ENCODE data around the gene BLOC1S5.

The BLOC1S5 gene

GRCh38 chr6:8063761-8064637, at the start of gene BLOC1S5:
BLOC1S5 (minus strand) TSS chr6:8064389; CDS start chr6:8064376, 13 bp downstream.
- DNase-seq: peak; percentile 96

GRCh38 chr6:8113131-8113654, 49.0 kb upstream of the BLOC1S5 start:
- no peak for DNase-seq

- DNase-seq: no peak
Observed at GRCh38 chr6:8110725-8111124, 46.5 kb upstream of the BLOC1S5 start.

- no peak for DNase-seq
Observed at GRCh38 chr6:8110117-8110721, 46.0 kb upstream of the BLOC1S5 start.

GRCh38 chr6:8108759-8109539, 44.8 kb upstream of the BLOC1S5 start:
- DNase-seq: no peak

GRCh38 chr6:8108031-8108660, 44.0 kb upstream of the BLOC1S5 start:
- DNase-seq: no peak

GRCh38 chr6:8105791-8106190, 41.6 kb upstream of the BLOC1S5 start:
- DNase-seq: no peak

GRCh38 chr6:8103726-8104125, 39.5 kb upstream of the BLOC1S5 start:
- DNase-seq: no peak

- DNase-seq: peak; percentile 98
Observed at GRCh38 chr6:8102122-8102958, 38.2 kb upstream of the BLOC1S5 start, which contains the start of gene EEF1E1. EEF1E1 (minus strand) TSS chr6:8102548; CDS start chr6:8102521, 27 bp downstream.

- no peak for DNase-seq
Observed at GRCh38 chr6:8100159-8100854, 36.1 kb upstream of the BLOC1S5 start.

GRCh38 chr6:8090650-8091049, 26.5 kb upstream of the BLOC1S5 start:
- no peak for DNase-seq

- no peak for DNase-seq
Observed at GRCh38 chr6:8088886-8089285, 24.7 kb upstream of the BLOC1S5 start.

GRCh38 chr6:8087870-8088754, 23.9 kb upstream of the BLOC1S5 start:
- DNase-seq: no peak

GRCh38 chr6:8086755-8087306, 22.6 kb upstream of the BLOC1S5 start:
- no peak for DNase-seq

GRCh38 chr6:8085053-8085511, 20.9 kb upstream of the BLOC1S5 start:
- no peak for DNase-seq

GRCh38 chr6:8084586-8084985, 20.4 kb upstream of the BLOC1S5 start:
- DNase-seq: no peak

- no peak for DNase-seq
Observed at GRCh38 chr6:8082954-8083858, 19.0 kb upstream of the BLOC1S5 start.

- DNase-seq: no peak
Observed at GRCh38 chr6:8082572-8082953, 18.4 kb upstream of the BLOC1S5 start.
